Measurements from ENCODE around the gene OLFML2B. TPM values are rescaled to one million over a fixed set of nuclear protein-coding genes. Genes with fewer than 3 reads are reported as not detected.

OLFML2B gene
- total RNA-seq, result 3.4 and 18.9 TPM in 2 replicates

GRCh38 chr1:162023547-162024501 lies at the start of gene OLFML2B:
TSS of gene OLFML2B (minus strand) at chr1:162023869. CDS start at chr1:162023430, 439 bp downstream.

GRCh38 chr1:162069334-162070093 lies 45.8 kb upstream of the OLFML2B start, which contains the start of gene NOS1AP:
TSS of gene NOS1AP (plus strand) at chr1:162069691. CDS start at chr1:162070178, 487 bp downstream.

Other genes with a start within 250 kb of the OLFML2B start
- gene NOS1AP, start 45.8 kb upstream of the OLFML2B start, total RNA-seq, result 2.0 TPM in 1 of 2 replicates, not detected in the other

Data from pericardium fibroblast (primary cell).